H1 (cell line): ENCODE results near the gene INTS2.

ENCODE experiments used
- ATF2 ChIP-seq: IDR thresholded peaks from 2 replicates; pipeline ENCODE4 v1.6.1; 2012; ENCODE audit warnings: low read length, inconsistent platforms
- CTCF ChIP-seq, 3 experiments: IDR thresholded peaks; 1 replicate in 2 of 3; 2 replicates in 1 of 3; pipeline versions ENCODE4 v1.5.1 to v1.6.1; 2011; ENCODE audit warnings: low read length in 3 of 3, mild to moderate bottlenecking in 3 of 3, inconsistent platforms in 2 of 3, low read depth in 1 of 3, moderate library complexity in 1 of 3; ENCODE audit not compliant: insufficient read depth in 1 of 3; ENCODE audit errors: control extremely low read depth in 1 of 3
- EGR1 ChIP-seq: IDR thresholded peaks from 2 replicates; pipeline ENCODE4 v1.6.1; 2011; ENCODE audit warnings: low read depth, low read length, borderline replicate concordance
- EP300 ChIP-seq, 2 experiments: IDR thresholded peaks; 1 replicate in 1 of 2; 2 replicates in 1 of 2; pipeline ENCODE4 v1.6.1; 2011 to 2012; ENCODE audit warnings: low read depth in 2 of 2, low read length in 2 of 2, mild to moderate bottlenecking in 2 of 2, borderline replicate concordance in 1 of 2, inconsistent platforms in 1 of 2, moderate library complexity in 1 of 2
- FOSL1 ChIP-seq: IDR thresholded peaks from 2 replicates; pipeline ENCODE4 v1.6.1; 2011; ENCODE audit warnings: mild to moderate bottlenecking, low read depth, low read length, moderate library complexity; ENCODE audit not compliant: insufficient read depth
- MAFK ChIP-seq: IDR thresholded peaks from 2 replicates; pipeline ENCODE4 v1.6.1; 2012; ENCODE audit warnings: low read depth, mild to moderate bottlenecking, improper control_type of control experiment, low read length
- POLR2A ChIP-seq, 2 experiments: IDR thresholded peaks; 1 replicate in 1 of 2; 2 replicates in 1 of 2; pipeline ENCODE4 v1.6.1; 2011; ENCODE audit warnings: low read depth in 2 of 2, low read length in 2 of 2, mild to moderate bottlenecking in 2 of 2; ENCODE audit errors: control extremely low read depth in 1 of 2
- RNF2 ChIP-seq: fragments of 200-900, 300-1000 bp; sonication (generic); IDR thresholded peaks from 2 replicates; pipeline ENCODE4 v1.7.1; 2016; ENCODE audit warnings: borderline replicate concordance, low read depth, mild to moderate bottlenecking, antibody characterized with exemption, low read length; ENCODE audit not compliant: poor library complexity, severe bottlenecking; ENCODE audit errors: missing control alignments
- SAP30 ChIP-seq: fragments of 300-600 bp; sonication (generic); IDR thresholded peaks from 2 replicates; pipeline ENCODE4 v1.7.1; 2012; ENCODE audit warnings: low read length, moderate library complexity, mild to moderate bottlenecking, inconsistent platforms; ENCODE audit not compliant: insufficient read depth, insufficient replicate concordance
- SIN3A ChIP-seq, 2 experiments: IDR thresholded peaks in 1 of 2; conservative IDR thresholded peaks in 1 of 2; 2 replicates each; pipeline ENCODE4 v1.6.1; 2011 to 2012; ENCODE audit warnings: low read length in 2 of 2, improper control_type of control experiment in 1 of 2, low read depth in 1 of 2, mild to moderate bottlenecking in 1 of 2
- SUZ12 ChIP-seq: fragments of 200-600 bp; sonication (generic); IDR thresholded peaks from 2 replicates; pipeline ENCODE4 v1.6.1; 2012; ENCODE audit warnings: mild to moderate bottlenecking, inconsistent platforms, low read length, moderate library complexity, mixed read lengths
- ZNF274 ChIP-seq: IDR thresholded peaks from 2 replicates; pipeline ENCODE4 v1.7.0; 2012; ENCODE audit warnings: low read length, borderline replicate concordance; ENCODE audit errors: extremely low read depth

- no peak for TF ChIP-seq CTCF (IDR thresholded peaks at IDR 0.05; ENCODE audit: control extremely low read depth in 1 of 3, insufficient read depth in 1 of 3, low read depth in 1 of 3, low read length in 3 of 3)
- no peak for TF ChIP-seq POLR2A (IDR thresholded peaks at IDR 0.05; ENCODE audit: control extremely low read depth in 1 of 2, low read depth in 2 of 2, low read length in 2 of 2)
- no peak for TF ChIP-seq SIN3A (conservative IDR thresholded peaks at IDR 0.05 in 1 of 2, IDR thresholded peaks at IDR 0.05 in 1 of 2; ENCODE audit: low read depth in 1 of 2, low read length in 2 of 2)
- TF ChIP-seq SAP30, result no peak
- TF ChIP-seq SUZ12, result no peak
- TF ChIP-seq RNF2, result no peak
- TF ChIP-seq MAFK, result no peak
- TF ChIP-seq FOSL1, result no peak
- TF ChIP-seq ZNF274, result no peak
- TF ChIP-seq EP300 (IDR thresholded peaks at IDR 0.05; ENCODE audit: borderline replicate concordance in 1 of 2, low read depth in 2 of 2, low read length in 2 of 2), result no peak
- TF ChIP-seq EGR1, result no peak
- no peak for TF ChIP-seq ATF2
These were observed 24.5 kb downstream of the INTS2 start for GRCh38 chr17:61903251-61903650.
